Left renal cortex interstitium (tissue), 4 donors: Measurements from ENCODE around the gene SH3PXD2A. TPM values are rescaled to one million over a fixed set of nuclear protein-coding genes. Genes with fewer than 3 reads are reported as not detected.
"Not testable (repeated sequence)": the region's sequence is repeated elsewhere in the genome, so short reads cannot be mapped to it uniquely, and the experiment has no call there.

Source experiments
- DNase-seq, 4 donors: peaks; one replicate each; pipeline ENCODE4 v3.0.0-alpha.2; 2013; ENCODE audit warnings: low read depth in 4 of 4, low spot score in 2 of 4, missing footprints in 1 of 4
- polyA plus RNA-seq, 4 donors: library from polyadenylated mRNA; unstranded; fragments of 120-200 nt; gene quantifications; one replicate each; pipeline ENCODE4 v1.2.1, GENCODE V29; 2013; ENCODE audit not compliant: insufficient read length in 4 of 4

SH3PXD2A gene
- polyA plus RNA-seq, 4 donors = 27.6 to 35.5 (median 29.4) TPM

DNA sequence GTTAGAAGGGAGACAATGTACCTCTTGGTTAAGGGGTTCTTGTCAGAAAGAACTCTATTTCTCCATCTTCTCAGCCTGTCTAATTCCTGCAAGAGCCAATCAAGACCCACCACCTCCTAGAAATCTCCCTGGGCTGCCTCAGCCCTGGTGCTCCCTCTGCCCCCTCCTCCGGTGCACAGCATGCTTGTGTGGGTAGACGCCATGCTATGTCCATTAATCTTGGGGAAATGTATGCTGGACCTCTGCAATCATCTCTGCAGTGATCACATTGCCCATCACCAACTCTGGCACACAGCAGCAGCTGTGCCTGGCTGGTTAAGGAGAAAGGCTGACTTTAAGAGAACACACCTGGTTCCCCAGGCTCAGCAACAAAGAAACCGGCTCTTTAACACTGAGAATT is 37.3 kb downstream of the SH3PXD2A start:
- DNase-seq = no peak

DNA sequence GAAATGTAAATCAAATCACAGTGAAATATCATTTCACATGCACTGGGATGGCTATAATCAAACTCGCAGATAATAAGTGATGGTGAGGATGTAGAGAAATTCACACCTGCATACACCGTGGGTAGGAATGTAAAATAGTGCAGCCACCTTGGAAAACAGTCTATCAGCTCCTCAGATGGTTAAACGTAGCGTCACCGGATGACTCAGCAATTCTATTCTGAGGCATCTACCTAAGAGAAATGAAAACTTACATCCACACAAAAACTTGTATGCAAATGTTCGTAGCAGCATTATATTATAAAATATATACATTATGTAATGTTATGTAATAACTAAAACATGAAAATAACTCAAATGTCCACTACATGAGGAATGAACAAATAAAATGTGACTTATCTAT is 38.9 kb downstream of the SH3PXD2A start:
- no peak for DNase-seq

DNA sequence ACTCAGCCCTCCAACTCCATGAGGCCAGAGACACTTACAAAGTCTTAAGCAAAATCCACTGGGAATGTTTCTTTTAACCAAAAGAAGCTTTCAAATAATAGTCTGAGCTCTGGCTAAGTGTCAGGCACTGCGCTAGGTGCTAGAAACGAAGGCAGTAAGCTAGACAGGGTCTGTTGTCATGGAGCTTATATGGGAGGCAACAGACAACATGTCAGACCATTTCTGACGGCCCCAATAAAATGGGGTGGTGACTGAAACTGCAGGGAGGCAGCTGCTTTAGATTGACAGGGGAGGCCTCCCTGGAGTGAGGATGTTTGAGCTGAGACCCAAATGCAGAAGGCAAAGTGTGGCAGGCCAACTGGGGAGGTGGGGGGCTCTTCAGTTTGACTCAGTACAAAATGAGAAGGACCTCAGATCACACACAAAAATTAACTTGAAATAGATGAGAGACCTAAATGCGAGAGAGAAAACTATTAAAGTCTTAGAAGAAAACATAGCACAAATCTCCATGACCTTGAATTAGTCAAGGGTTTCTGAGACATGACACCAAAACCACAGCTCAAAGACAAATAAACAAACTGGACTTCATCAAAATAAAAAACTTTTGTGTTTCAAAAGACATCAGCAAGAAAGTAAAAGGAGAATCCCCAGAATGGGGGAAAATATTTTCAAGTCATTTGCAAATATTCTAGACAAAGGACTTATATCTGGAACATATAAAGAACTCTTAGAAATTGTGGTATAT is 40.6 kb downstream of the SH3PXD2A start:
- DNase-seq = no peak

DNA sequence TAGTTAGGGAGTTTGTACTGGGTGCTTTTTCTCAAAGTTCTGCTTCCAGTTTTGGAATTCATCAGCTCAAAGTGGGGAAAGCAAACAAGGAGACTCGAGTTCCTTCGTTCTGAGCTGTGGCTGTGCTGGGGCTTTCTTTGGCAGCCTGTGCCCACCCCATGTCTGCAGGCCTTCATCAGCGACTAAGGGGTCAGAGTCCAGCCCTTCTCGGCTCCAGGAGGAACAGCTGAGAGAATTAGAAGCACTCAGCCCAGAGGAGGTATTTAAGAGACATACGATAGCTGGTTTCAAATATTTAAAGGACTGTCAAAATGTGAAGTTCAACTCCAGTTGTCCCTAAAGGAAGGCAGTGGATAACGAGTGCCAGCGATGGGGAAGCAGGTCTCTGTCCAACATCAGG is 41.3 kb downstream of the SH3PXD2A start:
- no peak for DNase-seq

DNA sequence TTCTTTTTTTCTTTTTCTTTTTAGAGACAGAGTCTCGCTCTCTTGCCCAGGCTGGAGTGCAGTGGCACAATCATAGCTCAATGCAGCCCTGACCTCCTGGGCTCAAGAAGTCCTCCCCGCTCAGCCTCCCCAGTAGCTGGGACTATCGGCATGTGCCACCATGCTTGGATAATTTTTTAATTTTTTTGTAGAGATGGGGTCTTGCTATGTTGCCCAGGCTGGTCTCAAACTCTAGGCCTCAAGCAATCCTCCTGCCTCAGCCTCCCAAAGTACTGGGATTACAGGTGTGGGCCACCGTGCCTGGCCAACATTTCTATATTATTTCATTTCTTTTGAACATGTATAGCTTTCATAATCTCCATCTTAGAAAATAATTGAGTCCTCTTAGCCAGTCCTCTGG is 42.1 kb downstream of the SH3PXD2A start:
- not testable (repeated sequence) for DNase-seq

GRCh38 chr10:103812432-103812831 is 42.9 kb downstream of the SH3PXD2A start:
- DNase-seq = no peak

DNA sequence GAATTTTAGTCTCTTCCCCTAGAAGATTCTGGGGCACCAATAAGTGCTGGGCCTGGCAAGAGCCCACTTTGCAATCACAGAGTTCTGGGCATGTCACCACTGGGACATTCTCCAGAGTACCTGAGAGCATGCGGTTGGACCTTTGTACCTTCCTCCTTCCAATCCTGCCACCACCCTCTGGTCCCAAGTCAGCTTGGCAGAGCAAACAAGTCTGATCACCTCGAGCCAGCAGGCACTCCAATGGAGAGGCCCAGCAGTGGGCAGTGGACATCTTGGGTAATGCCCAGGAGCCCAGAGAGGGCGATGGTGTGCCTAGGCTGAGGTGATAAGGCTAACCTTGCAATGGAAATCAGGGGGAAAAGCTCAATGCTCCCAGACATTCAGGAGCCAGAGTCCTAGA is 43.4 kb downstream of the SH3PXD2A start:
- DNase-seq = no peak

- no peak for DNase-seq
These were observed 43.9 kb downstream of the SH3PXD2A start for GRCh38 chr10:103811463-103811862.

DNA sequence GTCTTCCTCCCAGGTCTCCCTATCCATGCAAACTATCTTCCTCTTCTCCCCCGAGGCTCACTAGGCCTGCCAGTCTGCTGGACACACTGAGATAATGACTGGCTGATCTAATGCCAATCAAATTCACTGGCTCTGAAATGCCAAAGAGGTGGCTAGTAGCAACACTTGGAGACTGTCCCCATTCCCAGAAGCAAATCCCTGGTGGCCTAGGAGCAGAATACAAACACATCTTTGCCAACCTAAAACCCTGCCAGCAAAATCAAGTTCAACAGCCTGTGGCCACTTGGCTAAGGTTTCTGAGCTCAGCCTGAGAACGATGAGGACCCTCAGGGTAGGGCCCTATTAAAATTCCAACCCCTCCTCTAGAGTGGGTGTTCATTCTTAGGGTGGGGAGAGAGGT is 46.6 kb downstream of the SH3PXD2A start:
- DNase-seq = no peak

DNA sequence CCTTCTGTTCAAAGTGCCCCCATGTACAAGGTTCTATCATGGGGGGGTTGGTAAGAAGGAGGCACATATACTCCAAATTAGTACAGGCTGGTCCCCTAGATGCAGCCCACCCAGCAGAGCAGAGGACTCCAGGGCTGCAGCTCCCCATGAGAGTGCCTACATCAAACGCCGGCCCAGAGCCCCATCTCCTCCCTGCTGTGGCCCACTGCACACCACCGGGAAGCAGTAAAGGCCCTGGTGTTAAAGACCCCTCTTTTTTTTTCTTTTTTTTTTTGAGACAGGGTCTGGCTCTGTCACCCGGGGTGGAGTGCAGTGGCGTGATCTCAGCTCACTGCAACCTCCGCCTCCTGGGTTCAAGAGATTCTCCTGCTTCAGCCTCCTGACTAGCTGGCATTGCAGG is 47.4 kb downstream of the SH3PXD2A start:
- DNase-seq = no peak

- no peak for DNase-seq
These were observed 48.8 kb downstream of the SH3PXD2A start for GRCh38 chr10:103806395-103807187.

DNA sequence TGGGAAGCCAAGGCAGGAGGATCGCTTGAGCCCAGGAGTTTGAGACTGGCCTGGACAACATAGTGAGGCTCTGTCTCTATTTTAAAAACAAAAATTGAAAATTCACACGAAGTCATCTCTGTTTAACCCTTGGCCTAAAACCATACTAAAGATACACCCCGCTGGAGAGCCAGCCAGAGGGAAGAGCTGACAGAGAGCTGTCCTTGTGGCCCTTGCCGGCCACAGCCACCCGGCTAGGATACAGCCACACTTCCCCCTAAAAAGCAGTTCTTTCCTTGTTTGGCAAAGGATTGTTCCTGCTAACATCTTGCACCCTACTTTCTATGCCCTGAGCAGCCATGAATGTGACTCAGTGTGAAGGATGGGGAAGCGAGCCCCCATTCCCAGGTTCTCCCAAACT is 49.6 kb downstream of the SH3PXD2A start:
- DNase-seq = no peak

GRCh38 chr10:103804871-103805270 is 50.5 kb downstream of the SH3PXD2A start:
- peak in 1 of 4 donors; percentile 46 for DNase-seq

DNA sequence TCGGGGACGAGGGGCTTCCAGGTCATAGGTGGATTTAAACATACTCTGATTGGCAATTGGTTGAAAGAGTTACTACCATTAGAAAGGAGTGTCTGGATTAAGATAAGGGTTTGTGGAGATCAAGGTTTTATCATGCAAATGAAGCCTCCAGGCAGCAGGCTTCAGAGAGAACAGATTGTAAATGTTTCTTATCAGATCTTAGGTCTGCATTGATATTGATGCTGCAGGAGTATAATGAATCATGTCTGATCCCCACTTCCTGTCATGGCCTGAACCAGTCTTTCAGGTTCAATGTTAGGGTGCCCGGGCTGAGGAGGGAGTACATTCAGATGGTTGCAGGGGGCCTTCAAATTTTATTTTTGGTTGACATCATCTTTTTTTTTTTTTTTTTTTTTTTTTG is 51.4 kb downstream of the SH3PXD2A start:
- no peak for DNase-seq

- no peak for DNase-seq
These were observed 52.6 kb downstream of the SH3PXD2A start for GRCh38 chr10:103802637-103803353.

DNA sequence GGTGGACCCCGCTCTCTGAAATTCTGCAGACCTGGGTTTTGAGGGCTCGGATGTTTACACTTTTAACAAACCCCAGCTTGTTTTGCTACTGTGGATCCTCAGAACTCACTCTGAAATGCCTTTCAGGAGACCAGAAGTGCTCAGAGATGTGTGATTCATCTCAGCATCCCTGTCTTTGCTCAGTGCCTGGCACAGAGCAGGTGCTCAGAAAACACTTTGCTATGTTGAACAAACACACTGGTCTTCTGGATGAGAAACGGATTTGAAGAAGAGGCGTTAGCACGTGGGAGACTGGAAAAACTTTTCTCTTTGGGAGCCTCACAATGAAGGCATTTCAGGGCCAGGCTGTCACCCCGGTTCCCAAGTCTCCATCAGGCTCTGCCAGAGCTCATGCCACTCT is 53.3 kb downstream of the SH3PXD2A start:
- DNase-seq = no peak

DNA sequence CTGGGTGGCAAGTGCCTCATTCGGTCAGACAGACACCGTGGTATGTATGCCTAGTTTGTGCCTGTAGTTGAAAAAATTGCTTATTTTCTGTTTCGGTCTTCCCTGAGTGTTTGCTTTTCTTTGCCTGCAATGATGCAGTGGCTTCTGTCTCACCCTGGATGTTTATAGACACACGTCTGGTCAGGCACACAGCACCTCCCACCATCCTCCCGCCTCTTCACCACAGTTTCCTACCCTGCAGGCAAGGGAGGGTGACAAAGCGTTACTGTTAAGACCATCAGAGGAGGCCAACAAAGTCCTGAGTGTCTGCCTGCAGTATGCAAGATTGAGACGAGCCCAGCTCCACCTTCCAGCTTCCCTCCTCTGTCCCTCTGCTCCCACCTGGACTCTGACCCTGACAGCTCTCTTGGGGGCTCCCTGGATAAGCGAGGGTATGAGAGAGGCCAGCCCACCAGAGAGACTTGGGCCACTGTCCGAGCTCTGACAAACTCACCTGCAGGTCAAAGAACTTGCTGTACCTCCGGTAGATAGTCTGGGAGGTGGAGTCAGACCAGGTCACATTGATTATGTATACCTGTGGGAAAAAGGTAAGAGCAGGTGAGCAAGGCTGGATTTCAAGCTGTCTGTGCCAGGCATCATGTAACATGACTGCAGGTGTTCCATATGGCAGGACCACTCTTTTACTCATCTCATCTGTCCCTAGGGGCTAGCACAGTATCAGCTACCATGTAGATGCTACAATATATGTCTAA is 54.4 kb downstream of the SH3PXD2A start:
- no peak for DNase-seq

- no peak for DNase-seq
These were observed 55.3 kb downstream of the SH3PXD2A start for GRCh38 chr10:103800089-103800488.

DNA sequence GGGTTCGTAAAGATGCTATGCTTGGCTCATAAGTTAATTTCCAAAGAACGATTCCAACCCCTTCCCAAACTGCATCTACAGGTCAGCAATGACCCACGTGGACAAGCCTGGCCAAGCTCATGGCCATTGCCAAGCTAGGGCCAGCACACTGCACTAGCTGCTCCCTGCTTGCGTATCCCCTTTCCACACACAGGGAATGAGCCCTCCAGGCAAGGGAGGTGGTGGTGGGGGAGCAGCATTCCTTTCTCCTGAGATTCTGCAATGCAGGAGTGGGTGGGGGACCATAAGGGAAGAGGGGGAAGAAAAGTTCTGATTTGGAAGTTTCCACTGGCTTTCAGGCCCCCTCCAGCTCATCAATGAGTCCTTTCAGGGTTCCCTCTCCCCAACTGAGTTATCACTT is 56.0 kb downstream of the SH3PXD2A start:
- DNase-seq = no peak

- DNase-seq = no peak
These were observed 56.9 kb downstream of the SH3PXD2A start for GRCh38 chr10:103798511-103798910.

DNA sequence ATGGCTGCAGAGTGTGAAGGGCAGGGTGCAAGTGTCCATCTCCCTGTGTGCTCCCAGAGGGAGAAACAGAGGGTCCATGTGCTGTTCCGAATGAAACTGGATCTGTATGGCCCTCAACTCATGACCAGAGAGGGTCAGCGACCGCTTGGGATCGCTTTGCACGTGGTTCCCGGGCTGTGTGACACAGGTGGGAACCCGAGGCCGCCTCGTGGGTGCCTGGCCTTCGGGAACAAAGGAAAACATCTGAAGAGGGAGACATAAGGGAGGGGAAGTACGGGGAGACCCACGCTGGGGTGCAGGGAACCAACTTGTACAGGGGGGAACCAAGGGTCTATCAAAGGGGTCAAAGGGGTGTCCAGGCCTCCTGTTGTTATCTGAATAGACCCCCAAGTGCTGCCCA is 57.5 kb downstream of the SH3PXD2A start:
- DNase-seq = no peak
